Naive thymus-derived CD4-positive, alpha-beta T cell (primary cell): ENCODE measurements around the gene SCN3A. TPM values are rescaled to one million over a fixed set of nuclear protein-coding genes. Genes with fewer than 3 reads are reported as not detected.

Experiments used
- ATAC-seq: fragments of 150-1000 bp; cut with Tn5 transposase; 2 replicates; pipeline ENCODE4 v1.10.0; 2021; ENCODE audit warnings: mild to moderate bottlenecking, moderate library complexity
- CTCF ChIA-PET: fragments of 350-600 bp; sonication (Branson Sonifier 250); formaldehyde crosslinking; loops from one replicate; lab custom pipeline; 2021; ENCODE audit warnings: antibody characterized with exemption; lab: Charles Lee
- POLR2A ChIA-PET: fragments of 350-600 bp; sonication (Branson Sonifier 250); formaldehyde crosslinking; loops from one replicate; lab custom pipeline; 2021; ENCODE audit warnings: antibody characterized with exemption, inconsistent platforms; lab: Charles Lee
- DNase-seq, 9 donors: peaks; one replicate each; pipeline versions ENCODE4 v3.0.0 to v3.0.0-alpha.2; 2020 to 2022; ENCODE audit warnings: mixed read lengths in 1 of 9
- H3K27ac ChIP-seq: one replicate; pipeline ENCODE4 v1.7.0; 2013; ENCODE audit warnings: mild to moderate bottlenecking, low read depth, low read length, moderate library complexity
- H3K27me3 ChIP-seq, 2 donors: one replicate each; pipeline ENCODE4 v1.7.0; 2013; ENCODE audit warnings: low read length in 2 of 2, mild to moderate bottlenecking in 2 of 2, moderate library complexity in 2 of 2; ENCODE audit not compliant: control insufficient read depth in 2 of 2, insufficient read depth in 2 of 2
- H3K36me3 ChIP-seq, 3 experiments: 1 replicate in 2 of 3; 2 replicates in 1 of 3; pipeline ENCODE4 v1.7.0; 2013; ENCODE audit warnings: low read length in 3 of 3, mild to moderate bottlenecking in 3 of 3, moderate library complexity in 1 of 3; ENCODE audit not compliant: insufficient read depth in 3 of 3, control insufficient read depth in 2 of 3
- H3K4me1 ChIP-seq, 2 donors: one replicate each; pipeline ENCODE4 v1.7.0; 2013; ENCODE audit warnings: low read length in 2 of 2, mild to moderate bottlenecking in 2 of 2, moderate library complexity in 1 of 2; ENCODE audit not compliant: control insufficient read depth in 2 of 2, insufficient read depth in 2 of 2
- H3K4me3 ChIP-seq: 2 replicates; pipeline ENCODE4 v1.7.0; 2013; ENCODE audit warnings: mild to moderate bottlenecking, low read length
- H3K9me3 ChIP-seq, 3 experiments: 1 replicate in 2 of 3; 2 replicates in 1 of 3; pipeline ENCODE4 v1.7.0; 2013; ENCODE audit warnings: low read length in 3 of 3; ENCODE audit not compliant: control insufficient read depth in 2 of 3
- H3K27ac Mint-ChIP-seq, 9 donors: one replicate each; pipeline ENCODE4 v1.8.0; 2020 to 2022; ENCODE audit warnings: mixed read lengths in 9 of 9, mild to moderate bottlenecking in 8 of 9, moderate library complexity in 5 of 9, inconsistent platforms in 2 of 9
- H3K27me3 Mint-ChIP-seq, 5 donors: one replicate each; pipeline ENCODE4 v1.8.0; 2021 to 2022; ENCODE audit warnings: mixed read lengths in 5 of 5, mild to moderate bottlenecking in 1 of 5
- H3K36me3 Mint-ChIP-seq, 5 donors: one replicate each; pipeline ENCODE4 v1.8.0; 2020 to 2022; ENCODE audit warnings: mixed read lengths in 5 of 5, mild to moderate bottlenecking in 3 of 5, inconsistent platforms in 1 of 5
- H3K4me1 Mint-ChIP-seq, 7 donors: one replicate each; pipeline ENCODE4 v1.8.0; 2020 to 2022; ENCODE audit warnings: mixed read lengths in 7 of 7, mild to moderate bottlenecking in 3 of 7, inconsistent platforms in 1 of 7
- H3K4me3 Mint-ChIP-seq, 10 donors: one replicate each; pipeline ENCODE4 v1.8.0; 2020 to 2022; ENCODE audit warnings: mild to moderate bottlenecking in 10 of 10, mixed read lengths in 10 of 10, moderate library complexity in 6 of 10, inconsistent platforms in 2 of 10
- H3K9me3 Mint-ChIP-seq, 11 donors: one replicate each; pipeline ENCODE4 v1.8.0; 2020 to 2022; ENCODE audit warnings: mixed read lengths in 11 of 11, mild to moderate bottlenecking in 4 of 11, inconsistent platforms in 1 of 11, moderate library complexity in 1 of 11
- intact Hi-C, 2 donors: fragments of 100-400 bp; cut with micrococcal nuclease; formaldehyde crosslinking; loops; one replicate each; pipeline ENCODE4 v1.15.1; 2023
- polyA plus RNA-seq, 2 donors: library from polyadenylated mRNA; unstranded; fragments of 300-500 nt; fragmentation: Illumina TruSeq; gene quantifications; one replicate each; pipeline ENCODE4 v1.2.3, GENCODE V29; 2021
- total RNA-seq, 6 experiments: library from RNA in 5 of 6; stranded (reverse) in 5 of 6; gene quantifications; 1 replicate in 5 of 6; 2 replicates in 1 of 6; pipeline ENCODE4 v1.2.3 and lab custom pipeline; 2021 to 2026

Gene SCN3A
- total and polyA plus RNA-seq, 7 experiments from 2014 or later = 0.02 to 0.64 (median 0.14) TPM; not detected in 3

GRCh38 chr2:165081276-165081675, 122.6 kb downstream of the SCN3A start:
- H3K27me3 Mint-ChIP-seq = no peaks in the 10 kb centered on the region
- H3K36me3 Mint-ChIP-seq = peaks cover 0 to 5% (median 0%) of the 10 kb centered on the region in 5 donors
- Histone ChIP-seq H3K4me1 (no peaks in the 10 kb centered on the region), H3K9me3 (no peaks in the 10 kb centered on the region), H3K27me3 (no peaks in the 10 kb centered on the region), H3K4me3 (no peak overlapping the region), H3K27ac (no peak overlapping the region), H3K36me3 (no peaks in the 10 kb centered on the region)
- no peak for ATAC-seq
- H3K4me3 Mint-ChIP-seq = no peak overlapping the region
- intact Hi-C loops = no loop called here
- CTCF ChIA-PET = no interaction called here
- H3K27ac Mint-ChIP-seq = no peak overlapping the region
- POLR2A ChIA-PET = no interaction called here
- peaks cover 4 to 24% (median 11%) of the 10 kb centered on the region in 11 donors for H3K9me3 Mint-ChIP-seq
- DNase-seq = no peak
- H3K4me1 Mint-ChIP-seq = no peaks in the 10 kb centered on the region

- POLR2A ChIA-PET = no interaction called here
- Histone ChIP-seq H3K9me3 (peaks cover 0 to 9% (median 0%) of the 10 kb centered on the region in 3 experiments), H3K27me3 (no peaks in the 10 kb centered on the region), H3K4me3 (no peak overlapping the region), H3K36me3 (no peaks in the 10 kb centered on the region), H3K27ac (no peak overlapping the region), H3K4me1 (no peaks in the 10 kb centered on the region)
- H3K4me1 Mint-ChIP-seq = no peaks in the 10 kb centered on the region
- H3K27me3 Mint-ChIP-seq = no peaks in the 10 kb centered on the region
- no peak overlapping the region for H3K4me3 Mint-ChIP-seq
- no peak for DNase-seq
- CTCF ChIA-PET = interaction anchor here (0.6 kb wide), 1 partner anchor 10 kb away, joined by 5 read pairs; no protein-coding TSS in a partner anchor
- H3K9me3 Mint-ChIP-seq = peaks cover 4 to 36% (median 11%) of the 10 kb centered on the region in 11 donors
- H3K36me3 Mint-ChIP-seq = peaks cover 0 to 5% (median 0%) of the 10 kb centered on the region in 5 donors
- intact Hi-C loops = no loop called here
- no peak for ATAC-seq
- no peak overlapping the region for H3K27ac Mint-ChIP-seq
These were observed 124.4 kb downstream of the SCN3A start for GRCh38 chr2:165079432-165079831.

GRCh38 chr2:165078913-165079312, 124.9 kb downstream of the SCN3A start:
- Mint-ChIP-seq H3K4me1 (no peaks in the 10 kb centered on the region), H3K27me3 (no peaks in the 10 kb centered on the region), H3K36me3 (peaks cover 0 to 5% (median 0%) of the 10 kb centered on the region in 5 donors), H3K27ac (no peak overlapping the region), H3K9me3 (peaks cover under 1 to 35% (median 9%) of the 10 kb centered on the region in 11 donors), H3K4me3 (no peak overlapping the region)
- Histone ChIP-seq H3K36me3 (no peaks in the 10 kb centered on the region), H3K27ac (no peak overlapping the region), H3K27me3 (no peaks in the 10 kb centered on the region), H3K9me3 (peaks cover 0 to 9% (median 0%) of the 10 kb centered on the region in 3 experiments), H3K4me1 (no peaks in the 10 kb centered on the region), H3K4me3 (no peak overlapping the region)
- DNase-seq (no peak), ATAC-seq (no peak)
- ChIA-PET POLR2A (no interaction called here), CTCF (interaction anchor here (0.6 kb wide), 1 partner anchor 9 kb away, joined by 5 read pairs; no protein-coding TSS in a partner anchor)
- intact Hi-C loops = no loop called here

DNA sequence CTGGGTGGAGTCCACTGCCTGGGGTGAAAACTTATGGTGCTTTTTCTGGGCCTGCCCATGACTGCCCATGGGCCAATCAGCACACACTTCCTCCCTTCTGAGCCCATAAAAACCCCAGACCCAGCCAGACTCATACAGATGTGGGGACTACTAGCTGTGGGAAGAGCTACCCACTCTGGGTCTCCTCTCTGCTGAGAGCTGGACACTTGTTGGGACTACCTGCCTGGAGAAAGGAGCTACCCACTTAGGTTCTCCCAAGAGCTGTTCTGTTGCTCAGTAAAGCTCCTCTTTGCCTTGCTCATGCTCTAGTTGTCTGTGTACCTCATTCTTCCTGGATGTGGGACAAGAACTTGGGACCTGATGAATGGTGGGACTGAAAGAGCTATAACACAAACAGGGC, 129.0 kb downstream of the SCN3A start:
- ChIA-PET POLR2A (no interaction called here), CTCF (no interaction called here)
- no peak overlapping the region for H3K4me3 ChIP-seq
- Mint-ChIP-seq H3K4me1 (no peaks in the 10 kb centered on the region), H3K27ac (no peak overlapping the region), H3K27me3 (peaks cover 0 to 9% (median 0%) of the 10 kb centered on the region in 5 donors), H3K36me3 (peaks cover 0 to 4% (median 0%) of the 10 kb centered on the region in 5 donors), H3K4me3 (no peak overlapping the region), H3K9me3 (peaks cover 0 to 22% (median 6%) of the 10 kb centered on the region in 11 donors)
- peaks cover 0 to 9% (median 0%) of the 10 kb centered on the region in 3 experiments for H3K9me3 ChIP-seq
- H3K27ac ChIP-seq = no peak overlapping the region
- DNase-seq = no peak
- H3K36me3 ChIP-seq = no peaks in the 10 kb centered on the region
- no peak for ATAC-seq
- H3K4me1 ChIP-seq = no peaks in the 10 kb centered on the region
- H3K27me3 ChIP-seq = no peaks in the 10 kb centered on the region
- intact Hi-C loops = no loop called here

DNA sequence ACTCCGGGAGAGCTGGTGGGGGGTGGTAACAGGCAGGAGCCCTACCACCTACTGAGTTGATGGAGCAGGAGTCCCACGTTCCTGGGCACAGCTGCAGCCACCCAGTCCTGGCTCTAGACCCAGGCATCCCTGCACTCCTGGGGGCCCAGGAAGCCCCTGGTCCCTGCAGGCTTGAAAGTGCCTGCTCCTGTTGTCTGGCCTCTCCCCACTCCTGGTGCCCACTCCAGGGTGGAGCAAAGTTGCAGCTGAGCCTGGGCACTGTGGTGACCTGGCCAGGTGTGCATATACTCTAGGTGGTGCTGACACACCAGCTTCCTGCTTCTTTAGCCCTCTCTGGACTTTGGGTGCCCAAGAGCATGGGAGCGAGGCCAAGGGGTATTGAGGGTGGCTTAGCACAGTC, 129.5 kb downstream of the SCN3A start:
- peaks cover 0 to 9% (median 0%) of the 10 kb centered on the region in 3 experiments for H3K9me3 ChIP-seq
- no peak overlapping the region for H3K4me3 ChIP-seq
- H3K36me3 ChIP-seq = no peaks in the 10 kb centered on the region
- no peaks in the 10 kb centered on the region for H3K4me1 ChIP-seq
- Mint-ChIP-seq H3K27ac (no peak overlapping the region), H3K27me3 (peaks cover 0 to 9% (median 0%) of the 10 kb centered on the region in 5 donors), H3K4me1 (no peaks in the 10 kb centered on the region), H3K36me3 (peaks cover 0 to 4% (median 0%) of the 10 kb centered on the region in 5 donors), H3K9me3 (peaks cover 0 to 22% (median 6%) of the 10 kb centered on the region in 11 donors), H3K4me3 (no peak overlapping the region)
- POLR2A ChIA-PET = no interaction called here
- ATAC-seq = no peak
- no peak for DNase-seq
- H3K27ac ChIP-seq = no peak overlapping the region
- intact Hi-C loops = no loop called here
- H3K27me3 ChIP-seq = no peaks in the 10 kb centered on the region
- CTCF ChIA-PET = interaction anchor here (0.7 kb wide), 1 partner anchor 41 kb away, joined by 3 read pairs; no protein-coding TSS in a partner anchor

DNA sequence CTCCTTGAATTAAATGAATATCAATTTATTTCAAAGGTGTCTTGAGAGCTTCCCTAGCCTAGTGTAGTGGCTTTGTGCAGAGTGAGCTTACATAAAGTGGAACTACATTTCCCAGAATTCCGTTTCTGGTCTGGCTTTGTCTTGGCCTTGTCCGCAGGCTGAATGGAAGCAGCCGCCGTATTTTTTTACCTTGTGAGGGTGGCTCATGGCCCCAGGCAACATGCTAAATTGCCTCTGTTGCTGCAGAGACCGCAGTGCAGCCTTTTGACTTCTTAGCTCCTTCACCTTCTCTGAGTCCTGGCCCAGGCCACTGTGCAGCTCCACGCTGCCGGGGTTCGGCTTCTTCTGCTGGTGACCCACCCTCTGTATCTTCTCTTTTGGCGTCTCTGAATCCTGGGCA, 133.8 kb downstream of the SCN3A start:
- Mint-ChIP-seq H3K36me3 (peaks cover 0 to 4% (median 0%) of the 10 kb centered on the region in 5 donors), H3K27ac (no peak overlapping the region), H3K9me3 (peaks cover 0 to 14% (median 5%) of the 10 kb centered on the region in 11 donors), H3K4me1 (peaks cover 0 to 6% (median 0%) of the 10 kb centered on the region in 7 donors), H3K4me3 (no peak overlapping the region), H3K27me3 (peaks cover 0 to 22% (median 13%) of the 10 kb centered on the region in 5 donors)
- POLR2A ChIA-PET = no interaction called here
- Histone ChIP-seq H3K27ac (no peak overlapping the region), H3K4me3 (no peak overlapping the region), H3K9me3 (peaks cover 0 to 7% (median 0%) of the 10 kb centered on the region in 3 experiments), H3K27me3 (no peaks in the 10 kb centered on the region), H3K4me1 (no peaks in the 10 kb centered on the region), H3K36me3 (no peaks in the 10 kb centered on the region)
- DNase-seq (no peak), ATAC-seq (no peak)
- intact Hi-C loops = no loop called here
- CTCF ChIA-PET = no interaction called here

DNA sequence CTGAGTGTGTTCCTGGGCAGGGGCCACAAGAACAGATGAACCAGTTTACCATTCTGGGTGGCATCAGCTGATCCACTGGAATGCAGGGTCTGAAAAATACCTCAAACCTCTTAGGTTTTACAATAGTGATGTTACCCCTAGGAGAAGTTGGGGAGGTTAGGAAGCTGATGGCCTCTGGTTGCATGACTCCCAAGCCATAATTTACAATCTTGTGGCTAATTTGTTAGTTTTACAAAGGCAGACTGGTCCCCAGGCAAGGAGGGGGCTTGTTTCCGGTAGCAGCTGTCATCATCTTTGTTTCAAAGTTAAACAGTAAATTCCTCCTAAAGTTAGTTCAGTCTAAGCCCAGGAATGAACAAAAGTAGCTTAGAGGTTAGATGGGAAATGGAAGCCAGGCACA, 134.7 kb downstream of the SCN3A start:
- Histone ChIP-seq H3K4me1 (no peaks in the 10 kb centered on the region), H3K9me3 (no peaks in the 10 kb centered on the region), H3K27me3 (no peaks in the 10 kb centered on the region), H3K27ac (no peak overlapping the region), H3K4me3 (no peak overlapping the region), H3K36me3 (no peaks in the 10 kb centered on the region)
- no peak for DNase-seq
- ChIA-PET CTCF (interaction anchor here (0.7 kb wide), 1 partner anchor 10 kb away, joined by 5 read pairs; no protein-coding TSS in a partner anchor), POLR2A (no interaction called here)
- Mint-ChIP-seq H3K27me3 (peaks cover 0 to 22% (median 13%) of the 10 kb centered on the region in 5 donors), H3K4me3 (no peak overlapping the region), H3K4me1 (peaks cover 0 to 6% (median 0%) of the 10 kb centered on the region in 7 donors), H3K9me3 (peaks cover 0 to 11% (median 4%) of the 10 kb centered on the region in 11 donors), H3K36me3 (peaks cover 0 to 4% (median 0%) of the 10 kb centered on the region in 5 donors), H3K27ac (no peak overlapping the region)
- no peak for ATAC-seq
- intact Hi-C loops = no loop called here
